BE2C (cell line): ENCODE results near the gene C20orf202.

Source experiments
- DNase-seq: peaks from one replicate; pipeline ENCODE4 v3.0.0-alpha.2; 2020
- H3K27me3 ChIP-seq: fragments of 250-450 bp; sonication (Bioruptor Pico); 2 replicates; pipeline ENCODE4 v1.5.1; 2020; ENCODE audit warnings: mild to moderate bottlenecking
- H3K36me3 ChIP-seq: fragments of 250-450 bp; sonication (Bioruptor Pico); 2 replicates; pipeline ENCODE4 v1.5.1; 2020; ENCODE audit warnings: mild to moderate bottlenecking
- H3K4me1 ChIP-seq: fragments of 250-450 bp; sonication (Bioruptor Pico); 2 replicates; pipeline ENCODE4 v1.5.1; 2020
- H3K4me3 ChIP-seq: 2 replicates; pipeline ENCODE4 v1.5.1; 2011; ENCODE audit warnings: low read depth, low read length
- H3K9me3 ChIP-seq: fragments of 250-450 bp; sonication (Bioruptor Pico); 2 replicates; pipeline ENCODE4 v1.5.1; 2020
- TF ChIP-seq, protein P1 (sequence below): IDR thresholded peaks from 2 replicates; pipeline ENCODE4 v1.5.1; 2012; ENCODE audit warnings: mild to moderate bottlenecking, low read depth, low read length

The C20orf202 gene

GRCh38 chr20:1199212-1199873 lies 3.9 kb upstream of the C20orf202 start:
- no peak for DNase-seq
- Histone ChIP-seq H3K4me1 (no peaks in the 10 kb centered on the region), H3K36me3 (no peaks in the 10 kb centered on the region), H3K27me3 (no peaks in the 10 kb centered on the region), H3K4me3 (no peak overlapping the region), H3K9me3 (no peaks in the 10 kb centered on the region)
- TF ChIP-seq, protein P1, sequence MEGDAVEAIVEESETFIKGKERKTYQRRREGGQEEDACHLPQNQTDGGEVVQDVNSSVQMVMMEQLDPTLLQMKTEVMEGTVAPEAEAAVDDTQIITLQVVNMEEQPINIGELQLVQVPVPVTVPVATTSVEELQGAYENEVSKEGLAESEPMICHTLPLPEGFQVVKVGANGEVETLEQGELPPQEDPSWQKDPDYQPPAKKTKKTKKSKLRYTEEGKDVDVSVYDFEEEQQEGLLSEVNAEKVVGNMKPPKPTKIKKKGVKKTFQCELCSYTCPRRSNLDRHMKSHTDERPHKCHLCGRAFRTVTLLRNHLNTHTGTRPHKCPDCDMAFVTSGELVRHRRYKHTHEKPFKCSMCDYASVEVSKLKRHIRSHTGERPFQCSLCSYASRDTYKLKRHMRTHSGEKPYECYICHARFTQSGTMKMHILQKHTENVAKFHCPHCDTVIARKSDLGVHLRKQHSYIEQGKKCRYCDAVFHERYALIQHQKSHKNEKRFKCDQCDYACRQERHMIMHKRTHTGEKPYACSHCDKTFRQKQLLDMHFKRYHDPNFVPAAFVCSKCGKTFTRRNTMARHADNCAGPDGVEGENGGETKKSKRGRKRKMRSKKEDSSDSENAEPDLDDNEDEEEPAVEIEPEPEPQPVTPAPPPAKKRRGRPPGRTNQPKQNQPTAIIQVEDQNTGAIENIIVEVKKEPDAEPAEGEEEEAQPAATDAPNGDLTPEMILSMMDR, result no peak

DNA sequence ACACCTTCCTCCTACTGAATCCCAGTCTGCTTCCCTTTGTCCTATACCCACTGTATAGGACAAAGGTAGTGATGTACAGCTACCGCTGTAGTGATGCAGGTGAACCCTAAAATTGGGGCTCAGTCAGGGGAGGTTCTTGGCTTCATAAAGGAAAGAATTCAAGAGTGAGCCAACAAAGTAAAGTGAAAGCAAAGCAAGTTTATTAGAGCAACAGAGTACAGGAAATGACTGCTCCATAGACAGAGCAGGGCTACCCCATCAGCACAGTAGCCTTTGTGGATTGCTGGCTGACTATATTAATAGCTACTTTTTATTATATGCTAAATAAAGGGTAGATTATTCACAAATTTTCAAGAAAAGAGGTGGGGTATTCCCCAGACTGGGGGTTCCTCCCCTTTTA lies 3.3 kb upstream of the C20orf202 start:
- Histone ChIP-seq H3K9me3 (no peaks in the 10 kb centered on the region), H3K27me3 (no peaks in the 10 kb centered on the region), H3K36me3 (no peaks in the 10 kb centered on the region), H3K4me1 (no peaks in the 10 kb centered on the region), H3K4me3 (no peak overlapping the region)
- no peak for DNase-seq
- TF ChIP-seq, protein P1, result no peak

- TF ChIP-seq, protein P1, result no peak
- Histone ChIP-seq H3K4me1 (no peaks in the 10 kb centered on the region), H3K27me3 (no peaks in the 10 kb centered on the region), H3K9me3 (no peaks in the 10 kb centered on the region), H3K4me3 (no peak overlapping the region), H3K36me3 (no peaks in the 10 kb centered on the region)
- DNase-seq, result no peak
Observed at GRCh38 chr20:1203630-1204029, 376 bp downstream of the C20orf202 start.

- no peaks in the 10 kb centered on the region for H3K36me3 ChIP-seq
- H3K4me1 ChIP-seq, result no peaks in the 10 kb centered on the region
- no peak overlapping the region for H3K4me3 ChIP-seq
- TF ChIP-seq, protein P1, result no peak
- no peaks in the 10 kb centered on the region for H3K9me3 ChIP-seq
- no peak for DNase-seq
- no peaks in the 10 kb centered on the region for H3K27me3 ChIP-seq
Observed at GRCh38 chr20:1204113-1204512, 859 bp downstream of the C20orf202 start.

DNA sequence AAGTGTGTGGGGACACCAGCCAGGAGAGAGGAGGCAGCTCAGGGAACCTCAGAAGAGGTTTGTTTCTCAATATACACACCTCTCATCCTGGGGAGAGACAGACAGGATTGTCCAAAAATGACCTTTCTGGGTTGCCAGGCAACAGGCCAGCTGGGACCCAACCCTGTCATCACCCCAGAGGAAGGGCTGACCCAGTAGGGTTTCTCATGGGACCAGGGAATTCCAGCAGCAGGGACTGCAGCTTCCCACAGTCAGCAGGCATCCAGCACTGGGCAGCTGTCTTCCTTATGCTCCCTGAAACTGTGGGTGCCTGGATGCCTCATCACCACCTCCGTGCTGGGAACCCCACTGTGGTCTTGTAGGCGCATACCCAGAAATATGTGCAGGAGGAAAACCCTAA lies 1.3 kb downstream of the C20orf202 start:
- no peaks in the 10 kb centered on the region for H3K4me1 ChIP-seq
- no peak overlapping the region for H3K4me3 ChIP-seq
- TF ChIP-seq, protein P1, result no peak
- DNase-seq, result no peak
- H3K27me3 ChIP-seq, result no peaks in the 10 kb centered on the region
- H3K36me3 ChIP-seq, result no peaks in the 10 kb centered on the region
- H3K9me3 ChIP-seq, result no peaks in the 10 kb centered on the region

- Histone ChIP-seq H3K4me3 (no peak overlapping the region), H3K4me1 (no peaks in the 10 kb centered on the region), H3K27me3 (no peaks in the 10 kb centered on the region), H3K36me3 (no peaks in the 10 kb centered on the region), H3K9me3 (no peaks in the 10 kb centered on the region)
- DNase-seq, result no peak
- TF ChIP-seq, protein P1, result no peak
Observed at GRCh38 chr20:1205802-1206201, 2.5 kb downstream of the C20orf202 start.
